Right lobe of liver (tissue), 4 donors: ENCODE measurements around the gene CYP46A1.

ENCODE experiments used
- CTCF ChIP-seq, 4 donors: fragments of 200-600 bp in 3 of 4; fragments of 450-650 bp in 1 of 4; IDR thresholded peaks; one replicate each; pipeline versions ENCODE4 v1.5.1 to v1.8.0; 2016 to 2022; ENCODE audit warnings: antibody characterized with exemption in 4 of 4, mild to moderate bottlenecking in 2 of 4
- POLR2A ChIP-seq: fragments of 450-650 bp; IDR thresholded peaks from one replicate; pipeline ENCODE4 v1.6.1; 2017; ENCODE audit warnings: antibody characterized with exemption, mild to moderate bottlenecking
- donor health status: DM: no; HTN: no; CAD: no.
- donor health status: DM: no; HTN: no; CAD: no.
- donor health status: DM: no; HTN: yes; CAD: no.

DNA sequence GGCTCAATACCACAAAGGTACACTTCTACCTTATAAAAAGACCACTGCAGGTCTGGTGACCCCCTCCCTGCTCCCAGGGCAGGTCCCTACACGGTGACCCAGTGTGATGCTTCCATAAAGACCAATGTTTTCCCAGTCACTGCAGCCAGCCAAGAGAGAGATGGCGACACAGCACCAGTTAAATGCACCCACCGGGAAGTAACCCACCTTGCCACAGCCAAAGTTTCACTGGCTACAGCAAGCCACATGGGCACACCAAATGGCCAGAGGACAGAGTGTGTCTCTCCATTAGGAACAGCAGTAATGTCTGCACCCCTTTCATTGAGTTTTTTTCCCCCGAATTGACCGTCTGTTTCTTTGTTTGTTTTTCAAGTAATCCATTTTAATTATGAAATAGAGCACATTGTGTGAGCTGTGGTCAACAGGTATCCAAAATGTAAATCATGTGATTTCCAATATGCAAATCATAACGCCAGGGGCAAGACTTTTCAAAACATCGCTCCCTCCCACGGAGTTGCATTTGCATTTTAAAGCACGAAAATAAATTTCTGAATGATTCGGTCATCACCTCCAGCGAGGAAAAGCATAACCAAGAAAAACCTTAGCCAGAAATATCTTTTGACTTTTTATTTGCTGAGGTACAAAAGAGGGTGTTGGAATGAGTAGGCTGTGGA is 60.2 kb downstream of the CYP46A1 start:
- TF ChIP-seq POLR2A = no peak
- no peak for TF ChIP-seq CTCF (IDR thresholded peaks at IDR 0.05)
